ENCODE measurements around the gene PPIL1.

Gene PPIL1

GRCh38 chr6:36808634-36809033 lies 66.0 kb downstream of the PPIL1 start:
- Histone ChIP-seq H3K27ac (ENCODE audit: low read depth, low read length) (no peak overlapping the region), H3K27me3 (ENCODE audit: control insufficient read depth, insufficient read depth, low read length) (0 out of 2 replicates have a peak, but pooled peaks cover 9% of the 10 kb centered on the region), H3K4me1 (ENCODE audit: control insufficient read depth, insufficient read depth, low read length) (peaks cover 20% of the 10 kb centered on the region), H3K36me3 (ENCODE audit: control insufficient read depth, insufficient read depth, low read length) (no peaks in the 10 kb centered on the region), H3K9ac (ENCODE audit: low read length) (no peak overlapping the region), H3K4me3 (ENCODE audit: low read depth, low read length) (no peak overlapping the region), H3K9me3 (ENCODE audit: control insufficient read depth, insufficient read depth, low read depth, low read length) (no peaks in the 10 kb centered on the region)

GRCh38 chr6:36807750-36808149 lies 66.9 kb downstream of the PPIL1 start:
- Histone ChIP-seq H3K4me3 (ENCODE audit: low read depth, low read length) (no peak overlapping the region), H3K27ac (ENCODE audit: low read depth, low read length) (no peak overlapping the region), H3K4me1 (ENCODE audit: control insufficient read depth, insufficient read depth, low read length) (peaks cover 20% of the 10 kb centered on the region), H3K27me3 (ENCODE audit: control insufficient read depth, insufficient read depth, low read length) (0 out of 2 replicates have a peak, but pooled peaks cover 9% of the 10 kb centered on the region), H3K9ac (ENCODE audit: low read length) (no peak overlapping the region), H3K9me3 (ENCODE audit: control insufficient read depth, insufficient read depth, low read depth, low read length) (no peaks in the 10 kb centered on the region), H3K36me3 (ENCODE audit: control insufficient read depth, insufficient read depth, low read length) (no peaks in the 10 kb centered on the region)

GRCh38 chr6:36807143-36807542 lies 67.5 kb downstream of the PPIL1 start:
- Histone ChIP-seq H3K9me3 (ENCODE audit: control insufficient read depth, insufficient read depth, low read depth, low read length) (no peaks in the 10 kb centered on the region), H3K27ac (ENCODE audit: low read depth, low read length) (no peak overlapping the region), H3K4me3 (ENCODE audit: low read depth, low read length) (no peak overlapping the region), H3K4me1 (ENCODE audit: control insufficient read depth, insufficient read depth, low read length) (peaks cover 20% of the 10 kb centered on the region), H3K9ac (ENCODE audit: low read length) (no peak overlapping the region), H3K36me3 (ENCODE audit: control insufficient read depth, insufficient read depth, low read length) (no peaks in the 10 kb centered on the region), H3K27me3 (ENCODE audit: control insufficient read depth, insufficient read depth, low read length) (0 out of 2 replicates have a peak, but pooled peaks cover 9% of the 10 kb centered on the region)

GRCh38 chr6:36805917-36806316 lies 68.7 kb downstream of the PPIL1 start:
- 0 out of 2 replicates have a peak, but pooled peaks cover 9% of the 10 kb centered on the region for H3K27me3 ChIP-seq (ENCODE audit: control insufficient read depth, insufficient read depth, low read length)
- H3K36me3 ChIP-seq (ENCODE audit: control insufficient read depth, insufficient read depth, low read length): no peaks in the 10 kb centered on the region
- H3K9me3 ChIP-seq (ENCODE audit: control insufficient read depth, insufficient read depth, low read depth, low read length): no peaks in the 10 kb centered on the region
- no peak overlapping the region for H3K9ac ChIP-seq (ENCODE audit: low read length)
- H3K4me3 ChIP-seq (ENCODE audit: low read depth, low read length): no peak overlapping the region
- no peak overlapping the region for H3K27ac ChIP-seq (ENCODE audit: low read depth, low read length)
- peaks cover 20% of the 10 kb centered on the region for H3K4me1 ChIP-seq (ENCODE audit: control insufficient read depth, insufficient read depth, low read length)

- Histone ChIP-seq H3K27ac (ENCODE audit: low read depth, low read length) (no peak overlapping the region), H3K4me3 (ENCODE audit: low read depth, low read length) (no peak overlapping the region), H3K4me1 (ENCODE audit: control insufficient read depth, insufficient read depth, low read length) (peaks cover 20% of the 10 kb centered on the region), H3K9ac (ENCODE audit: low read length) (no peak overlapping the region), H3K36me3 (ENCODE audit: control insufficient read depth, insufficient read depth, low read length) (no peaks in the 10 kb centered on the region), H3K9me3 (ENCODE audit: control insufficient read depth, insufficient read depth, low read depth, low read length) (no peaks in the 10 kb centered on the region), H3K27me3 (ENCODE audit: control insufficient read depth, insufficient read depth, low read length) (0 out of 2 replicates have a peak, but pooled peaks cover 9% of the 10 kb centered on the region)
Measured at GRCh38 chr6:36805096-36805797, 69.4 kb downstream of the PPIL1 start.

Data from HUES6 (cell line).